Hematopoietic multipotent progenitor cell treated with erythropoietin and hydrocortisone succinate and interleukin-3 and kit ligand, for 4 days (in vitro differentiated cells): Measurements from ENCODE around the gene TMEM207.
A peak's percentile ranks its signal among the peaks of the same experiment; 100 is the strongest.
"Not testable (repeated sequence)": the region's sequence is repeated elsewhere in the genome, so short reads cannot be mapped to it uniquely, and the experiment has no call there.

Experiments
- DNase-seq: peaks from one replicate; pipeline ENCODE4 v3.0.0-alpha.2; 2015

TMEM207 gene

DNA sequence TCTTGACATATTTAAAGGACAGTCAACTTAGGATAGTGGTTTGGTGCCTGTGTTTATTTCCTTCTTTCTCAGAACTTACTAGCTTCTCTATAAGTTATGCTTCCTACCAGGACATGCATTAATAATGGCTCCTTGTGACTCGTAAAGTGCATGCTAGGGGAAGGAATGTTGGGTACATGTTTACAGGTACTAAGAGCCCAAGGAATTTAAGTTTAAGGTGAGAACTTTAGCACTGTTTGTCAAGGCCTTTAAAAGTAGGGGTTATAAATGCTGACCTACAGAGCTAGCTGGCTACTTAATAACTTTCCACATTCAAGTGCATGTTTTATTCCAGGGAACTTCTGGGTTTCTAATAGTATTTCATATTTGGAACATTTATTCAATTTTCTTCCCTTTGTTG lies at the start of gene TMEM207:
Gene TMEM207, minus strand, starts transcription at position 101 of the 400 bp plus-strand sequence. Its CDS starts 92 bp downstream, at position 9.
- DNase-seq: no peak

DNA sequence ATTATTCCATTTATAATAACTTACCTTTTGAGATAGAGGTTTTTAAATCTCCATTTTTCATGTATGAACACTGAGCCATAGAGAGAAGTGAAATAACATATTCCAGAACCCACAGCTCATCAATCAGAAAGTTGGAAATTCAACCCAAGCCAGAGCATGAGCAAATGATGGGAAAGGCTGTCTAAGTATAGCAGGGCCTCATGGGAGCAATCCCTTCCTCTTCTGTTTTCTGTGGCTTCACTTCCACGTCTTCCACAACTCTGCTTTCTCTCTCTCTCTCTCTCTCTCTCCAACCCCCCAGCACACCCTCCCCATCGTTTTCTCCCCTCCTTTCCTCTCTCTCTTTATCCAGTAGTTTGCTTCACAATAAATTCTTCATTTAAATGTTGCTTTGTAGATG lies 49.4 kb upstream of the TMEM207 start:
- DNase-seq: no peak

DNA sequence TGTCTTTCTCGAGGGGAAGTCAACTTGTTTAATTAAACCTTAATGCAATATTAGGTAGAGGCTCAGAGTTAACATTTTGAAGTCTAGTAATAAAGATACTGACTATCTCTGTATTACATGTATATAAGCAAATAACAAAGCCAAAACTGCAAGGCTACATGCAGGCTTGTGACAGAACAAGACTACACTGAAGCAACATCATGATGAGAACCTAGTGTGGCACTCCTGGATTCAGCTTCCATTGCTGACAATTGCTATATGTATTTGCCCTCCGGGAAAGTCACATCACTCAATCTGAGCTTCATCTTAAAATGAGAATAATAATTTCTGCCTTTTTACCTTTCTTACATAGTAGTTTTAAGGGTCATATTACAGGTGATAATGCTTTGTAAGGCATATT lies 48.6 kb upstream of the TMEM207 start:
- DNase-seq: no peak

DNA sequence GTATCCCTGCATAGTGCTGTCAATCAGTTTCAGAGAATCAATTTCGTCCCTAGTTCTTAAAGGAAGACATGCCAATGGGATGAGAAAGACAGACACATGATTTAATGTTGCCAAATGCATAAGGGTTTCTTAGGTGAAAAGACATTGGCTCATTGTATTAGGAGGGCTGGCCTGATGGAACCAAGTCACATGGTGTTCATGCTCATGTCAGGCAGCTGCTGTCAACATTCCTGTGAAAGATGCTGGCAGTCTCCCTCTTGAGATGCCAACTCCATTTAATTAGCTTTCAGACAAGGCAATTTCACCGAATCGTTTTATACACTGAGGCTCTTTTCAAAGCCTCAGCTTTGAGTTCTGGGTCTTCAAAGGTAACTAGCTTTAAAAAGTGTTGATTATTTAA lies 48.1 kb upstream of the TMEM207 start:
- DNase-seq: no peak

DNA sequence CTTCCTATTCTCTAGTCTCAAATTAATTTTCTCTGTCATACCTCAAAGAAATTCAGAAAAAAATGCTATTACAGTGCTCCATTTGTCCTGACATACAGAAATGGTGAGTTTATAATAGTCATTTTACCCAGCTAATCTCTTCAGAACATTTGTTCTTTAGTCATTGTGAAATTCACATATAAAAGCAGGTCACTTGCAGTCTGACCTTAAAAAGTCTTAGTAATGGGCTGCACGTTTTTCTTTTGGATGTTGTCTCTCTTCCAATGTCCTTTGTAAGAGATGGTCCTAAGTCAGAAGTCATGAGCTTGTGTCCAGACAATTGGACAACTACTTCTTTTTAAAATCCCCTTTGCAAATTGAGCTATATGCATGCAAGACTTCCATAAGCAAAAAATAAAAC lies 47.2 kb upstream of the TMEM207 start:
- DNase-seq: no peak

DNA sequence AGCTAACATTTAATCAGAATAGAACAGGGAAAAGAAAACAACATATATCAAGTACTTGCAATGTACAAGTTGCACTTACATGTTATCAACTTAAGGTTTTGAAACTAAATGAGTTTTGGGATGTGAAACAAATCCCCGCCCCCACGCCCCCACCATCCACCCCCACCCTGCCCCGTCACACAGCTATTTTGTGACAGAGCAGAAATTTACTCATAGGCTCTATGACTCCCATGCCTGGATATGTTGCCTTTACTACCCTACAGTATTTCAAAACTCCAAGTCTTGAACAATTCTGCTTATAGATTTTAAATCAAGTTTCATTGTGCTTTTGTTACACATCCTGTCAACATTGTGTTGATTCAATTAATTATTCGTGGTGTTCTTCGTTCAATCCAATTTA lies 46.1 kb upstream of the TMEM207 start:
- no peak for DNase-seq

- no peak for DNase-seq
Observed at GRCh38 chr3:190495354-190495753, 45.7 kb upstream of the TMEM207 start.

DNA sequence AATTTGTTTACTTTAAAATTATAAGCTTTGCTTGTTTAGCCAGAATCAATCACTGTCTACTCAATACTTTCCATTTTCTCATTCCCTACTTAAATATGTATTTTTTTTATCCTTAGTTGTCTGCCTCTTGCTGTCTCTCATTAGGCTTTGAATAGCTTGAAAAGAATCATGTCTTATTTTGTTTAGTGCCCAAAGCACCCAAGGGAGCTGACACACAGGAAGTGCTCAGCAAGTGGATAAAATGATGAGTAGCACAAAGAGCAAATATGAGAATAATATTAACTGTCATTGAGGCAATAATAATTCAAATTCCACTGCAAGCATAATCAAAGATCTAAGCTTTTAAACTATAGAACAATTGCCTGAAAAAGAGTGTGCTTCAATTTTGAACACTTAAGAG lies 45.2 kb upstream of the TMEM207 start:
- no peak for DNase-seq

DNA sequence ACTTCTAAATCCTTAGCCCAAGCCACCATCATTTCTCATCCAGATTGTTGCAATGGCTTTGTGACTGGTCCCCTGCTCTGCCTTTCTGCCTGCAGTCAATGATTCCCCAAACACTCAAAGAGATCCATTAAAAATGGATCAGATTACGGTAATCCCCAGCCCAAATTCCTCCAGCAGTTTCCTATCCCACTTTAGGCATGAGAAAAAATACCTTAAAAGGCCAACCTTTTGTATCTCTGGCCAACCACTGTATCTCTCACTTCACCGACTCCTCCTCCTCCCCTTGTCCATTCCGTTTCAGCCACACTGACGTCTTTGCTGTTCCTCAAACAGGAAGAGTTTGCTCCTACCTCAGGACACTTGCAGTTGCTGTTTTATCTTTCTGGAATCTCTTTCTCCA lies 43.3 kb upstream of the TMEM207 start:
- DNase-seq: no peak

DNA sequence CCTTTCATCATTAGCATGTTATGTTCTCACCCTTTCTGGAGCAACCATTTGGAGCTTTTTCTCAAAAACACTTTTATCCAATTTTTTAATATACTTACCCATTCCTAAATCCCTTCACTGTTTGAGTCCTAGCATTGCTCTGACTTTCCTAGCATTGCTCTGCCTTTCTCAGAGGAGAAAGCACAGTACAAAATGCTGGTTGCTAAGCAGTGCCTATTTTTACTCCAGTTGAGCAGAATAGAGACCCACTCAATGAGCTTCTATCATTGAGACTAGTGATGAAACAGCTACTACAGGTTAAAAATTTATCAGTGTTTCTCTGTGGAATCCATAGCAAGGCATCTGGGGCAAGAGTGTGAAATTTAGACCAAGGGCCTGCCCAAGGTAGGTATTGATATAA lies 42.4 kb upstream of the TMEM207 start:
- no peak for DNase-seq

DNA sequence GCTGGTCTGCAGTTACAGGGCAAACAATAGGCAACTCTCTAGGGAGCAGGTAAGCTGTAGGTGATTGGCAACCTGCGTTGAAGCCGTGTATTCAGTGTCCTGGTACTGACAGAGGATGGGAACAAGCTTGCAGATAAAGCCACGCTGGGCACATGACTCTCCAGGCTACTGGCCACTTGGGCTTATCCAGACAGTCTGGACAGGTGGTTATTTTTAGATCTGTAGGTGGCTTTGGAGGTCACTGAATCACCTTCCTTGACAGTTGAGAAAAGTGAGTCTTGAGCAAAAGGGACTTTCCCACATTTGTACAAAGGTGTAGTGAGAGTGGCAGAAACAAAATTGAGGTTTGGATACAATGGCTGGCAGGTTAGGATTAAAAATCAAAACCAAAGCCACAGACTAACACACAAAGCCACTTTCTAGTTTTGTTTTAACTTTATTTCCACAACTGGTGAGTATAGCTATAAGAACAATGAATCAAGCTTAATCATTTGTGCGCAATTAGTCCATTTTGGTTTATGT lies 41.9 kb upstream of the TMEM207 start:
- no peak for DNase-seq

DNA sequence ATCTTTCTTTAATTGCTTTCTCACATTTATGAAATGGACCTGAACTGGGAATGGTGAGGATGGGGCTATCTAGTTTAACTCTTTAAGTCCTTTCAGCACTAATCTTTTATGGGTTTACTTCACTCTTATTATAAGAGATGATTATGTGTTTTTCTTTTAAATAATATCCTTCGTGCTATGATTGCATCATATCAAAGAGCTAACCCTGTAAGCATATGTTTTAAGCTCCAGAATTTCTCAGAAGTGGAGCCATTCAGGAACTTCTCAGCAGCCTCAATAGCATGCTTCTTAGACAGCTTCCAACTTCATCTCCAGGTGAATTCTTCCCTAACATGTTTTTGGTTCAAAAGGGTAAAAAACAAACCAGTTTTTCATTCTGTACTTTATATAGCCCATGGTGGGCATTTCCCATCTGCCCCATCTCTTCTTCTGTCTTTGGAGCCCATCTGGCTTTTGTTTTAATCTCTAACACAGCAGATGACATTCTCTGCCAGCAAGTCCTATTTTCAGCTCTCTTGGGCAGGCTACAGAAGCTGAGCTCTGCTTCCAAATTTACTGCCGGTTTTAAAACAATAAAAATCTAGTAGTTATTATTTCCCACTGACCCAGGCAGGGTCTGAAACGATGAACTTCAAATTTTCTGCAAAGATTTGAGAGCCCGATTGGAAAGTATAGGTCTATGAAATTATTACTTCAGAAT lies 37.4 kb upstream of the TMEM207 start:
- DNase-seq: no peak

GRCh38 chr3:190486533-190486864 lies 36.8 kb upstream of the TMEM207 start:
- no peak for DNase-seq

- peak; percentile 68 for DNase-seq
Observed at GRCh38 chr3:190485830-190486532, 36.3 kb upstream of the TMEM207 start.

DNA sequence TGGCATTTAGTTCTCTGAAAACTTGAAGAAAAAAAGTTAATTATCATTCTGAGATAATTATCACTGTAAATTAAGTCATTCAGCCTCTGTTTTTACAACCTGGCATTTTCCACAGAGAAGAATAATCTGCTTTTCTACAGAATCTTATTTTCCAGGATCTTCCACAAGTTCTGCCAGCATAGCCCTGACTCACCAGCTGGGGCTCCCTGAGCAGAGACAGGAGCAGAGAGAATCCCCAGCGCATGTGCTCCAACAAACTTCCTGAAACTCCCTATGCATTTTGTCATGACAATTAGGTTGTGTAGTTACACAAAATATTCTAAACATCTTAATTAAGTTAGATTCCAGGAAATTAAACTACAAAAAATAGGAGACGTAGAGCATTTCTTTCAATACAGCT lies 32.1 kb upstream of the TMEM207 start:
- DNase-seq: no peak

GRCh38 chr3:190473261-190473660 lies 23.6 kb upstream of the TMEM207 start:
- not testable (repeated sequence) for DNase-seq

DNA sequence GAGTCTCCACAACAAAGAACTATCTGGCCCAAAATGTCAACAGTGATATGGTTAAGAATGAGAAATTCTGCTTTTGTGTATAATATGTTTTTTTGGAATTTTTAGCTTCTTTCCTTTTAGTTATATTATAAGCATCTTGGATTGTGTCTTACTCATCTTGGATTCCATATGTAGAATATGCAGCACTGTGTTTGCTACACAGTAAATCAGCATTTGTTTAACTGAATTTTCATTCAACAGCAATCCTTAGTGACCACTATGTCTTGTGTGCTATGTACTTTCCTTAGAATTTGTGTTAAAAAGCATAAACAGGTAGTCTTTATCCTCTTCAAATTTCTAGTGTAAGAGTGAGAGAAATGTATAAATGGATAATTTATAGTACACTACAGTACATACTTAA lies 18.2 kb upstream of the TMEM207 start:
- no peak for DNase-seq

- peak; percentile 23 for DNase-seq
Observed at GRCh38 chr3:190458040-190458439, 8.3 kb upstream of the TMEM207 start.

- DNase-seq: no peak
Observed at GRCh38 chr3:190456770-190457169, 7.1 kb upstream of the TMEM207 start.

DNA sequence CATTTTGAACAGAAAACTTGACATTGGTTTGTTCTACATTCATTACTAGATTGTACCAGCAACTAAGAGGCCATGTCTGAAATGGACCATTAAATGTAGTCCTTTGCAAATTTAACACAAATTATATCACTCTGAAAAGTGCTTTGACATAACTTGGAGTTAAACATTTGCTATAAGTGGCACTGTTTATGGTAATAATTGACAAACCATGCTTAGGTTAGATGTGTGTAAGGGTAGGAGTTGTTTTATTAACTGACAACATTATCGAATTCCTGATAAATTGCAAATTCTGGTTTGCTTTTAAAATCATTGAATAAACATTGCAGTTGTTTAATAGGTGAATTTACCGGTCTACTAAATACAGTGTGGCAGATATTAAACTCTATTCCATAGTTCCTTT lies 6.1 kb upstream of the TMEM207 start:
- no peak for DNase-seq

DNA sequence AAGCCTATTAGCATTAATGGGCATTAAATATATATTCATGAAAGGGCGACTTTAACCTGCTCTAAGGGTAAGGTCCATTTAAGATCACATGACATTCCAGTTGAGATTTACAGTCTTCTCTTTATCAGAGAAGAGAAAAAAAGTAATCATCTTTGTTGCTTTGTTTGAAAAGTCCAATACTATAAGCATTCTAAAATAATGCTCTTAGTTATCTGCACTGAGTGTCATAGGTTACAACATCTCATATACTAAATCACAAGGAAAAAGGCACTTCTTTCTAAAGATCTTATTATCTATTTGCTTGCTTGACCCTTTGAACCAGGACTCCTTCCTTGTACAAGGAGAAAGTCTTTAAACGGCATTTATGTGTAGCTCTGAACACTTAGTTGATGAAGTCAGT lies 1.4 kb downstream of the TMEM207 start:
- no peak for DNase-seq

GRCh38 chr3:190446573-190447279 lies 3.0 kb downstream of the TMEM207 start:
- DNase-seq: peak; percentile 66

GRCh38 chr3:190444576-190445145 lies 5.0 kb downstream of the TMEM207 start:
- DNase-seq: no peak

GRCh38 chr3:190444006-190444405 lies 5.7 kb downstream of the TMEM207 start:
- DNase-seq: peak; percentile 59
